ENCODE data around the gene PRSS22. TPM values are rescaled to one million over a fixed set of nuclear protein-coding genes. Genes with fewer than 3 reads are reported as not detected.

PRSS22 gene
- total and polyA plus RNA-seq, 4 donors: 0.17 TPM; not detected in 3

DNA sequence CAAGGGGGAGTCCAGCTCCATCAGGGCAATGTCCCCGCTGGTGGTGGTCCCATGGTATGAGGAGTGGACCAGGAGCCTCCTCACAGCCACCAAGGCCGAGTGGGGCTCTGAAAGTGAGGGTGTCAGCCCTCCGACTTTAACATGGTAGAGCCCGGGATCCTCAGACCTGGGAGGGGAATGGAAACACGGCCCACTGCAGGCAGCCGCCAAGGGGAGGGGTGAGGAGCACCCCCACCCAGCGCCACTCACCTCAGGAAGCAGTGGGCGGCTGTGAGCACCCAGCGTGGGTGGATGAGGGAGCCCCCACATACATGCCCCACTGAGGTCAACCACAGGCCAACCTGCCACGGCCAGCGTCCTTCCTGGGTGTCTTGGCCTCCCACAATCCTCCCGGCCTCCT is 17.1 kb downstream of the PRSS22 start:
- Histone ChIP-seq H3K9me3 (ENCODE audit: control insufficient read depth, insufficient read depth, low read length) (no peaks in the 10 kb centered on the region), H3K36me3 (ENCODE audit: control insufficient read depth, insufficient read depth, low read length) (no peaks in the 10 kb centered on the region), H3K4me1 (ENCODE audit: control insufficient read depth, insufficient read depth, low read length) (peaks cover 21% of the 10 kb centered on the region), H3K4me3 (ENCODE audit: low read depth, low read length) (no peak overlapping the region), H3K27ac (ENCODE audit: low read depth, low read length) (no peak overlapping the region), H3K27me3 (ENCODE audit: control insufficient read depth, insufficient read depth, low read length) (peaks cover 5% of the 10 kb centered on the region)
- no peak for DNase-seq (ENCODE audit: low read depth in 4 of 6, low spot score in 6 of 6)
- WGBS (ENCODE audit: insufficient coverage): 84% methylated on average over 12 of the region's 12 CpGs

DNA sequence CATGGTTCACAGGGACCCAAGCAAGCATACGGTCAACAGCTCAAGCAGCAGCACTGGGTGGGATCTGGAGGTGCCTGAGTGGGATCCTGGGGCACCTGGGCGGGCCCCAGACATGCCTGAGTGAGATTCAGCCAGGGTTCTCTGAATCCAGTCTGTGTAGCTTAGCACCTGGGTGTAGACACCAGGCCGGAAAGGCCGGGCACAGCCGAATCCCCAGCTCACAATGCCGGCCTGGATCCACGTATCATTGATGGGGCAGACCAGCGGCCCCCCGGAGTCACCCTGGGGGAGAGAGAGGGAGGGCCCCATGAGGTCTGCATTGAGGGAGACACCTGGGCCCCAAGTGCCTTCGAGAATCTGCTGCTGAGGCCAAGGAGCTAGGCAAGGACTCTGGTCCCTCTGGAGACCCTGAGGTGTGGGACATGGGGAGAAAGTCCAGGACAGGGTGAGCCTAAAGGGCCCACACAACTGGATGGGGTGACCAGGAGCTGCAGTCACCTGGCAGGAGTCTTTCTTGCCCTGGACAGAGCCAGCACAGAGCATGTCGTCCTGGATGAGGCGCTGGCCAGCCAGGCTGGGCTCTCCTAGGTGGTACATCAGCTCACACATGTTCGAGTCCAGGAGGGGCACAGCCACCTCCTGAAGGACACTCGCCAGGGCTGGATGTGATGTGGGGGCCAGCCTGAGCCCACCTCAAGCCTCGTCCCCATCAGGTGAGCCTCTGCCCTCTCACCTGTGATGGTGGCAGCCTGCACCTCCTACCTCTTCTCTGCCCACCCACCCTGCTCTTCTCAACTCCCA is 18.1 kb downstream of the PRSS22 start:
- Histone ChIP-seq H3K4me1 (ENCODE audit: control insufficient read depth, insufficient read depth, low read length) (peaks cover 21% of the 10 kb centered on the region), H3K27ac (ENCODE audit: low read depth, low read length) (no peak overlapping the region), H3K36me3 (ENCODE audit: control insufficient read depth, insufficient read depth, low read length) (no peaks in the 10 kb centered on the region), H3K4me3 (ENCODE audit: low read depth, low read length) (no peak overlapping the region), H3K9me3 (ENCODE audit: control insufficient read depth, insufficient read depth, low read length) (no peaks in the 10 kb centered on the region), H3K27me3 (ENCODE audit: control insufficient read depth, insufficient read depth, low read length) (peaks cover 5% of the 10 kb centered on the region)
- no peak for DNase-seq (ENCODE audit: low read depth in 4 of 6, low spot score in 6 of 6)
- WGBS (ENCODE audit: insufficient coverage): 78% methylated on average over 15 of the region's 15 CpGs

DNA sequence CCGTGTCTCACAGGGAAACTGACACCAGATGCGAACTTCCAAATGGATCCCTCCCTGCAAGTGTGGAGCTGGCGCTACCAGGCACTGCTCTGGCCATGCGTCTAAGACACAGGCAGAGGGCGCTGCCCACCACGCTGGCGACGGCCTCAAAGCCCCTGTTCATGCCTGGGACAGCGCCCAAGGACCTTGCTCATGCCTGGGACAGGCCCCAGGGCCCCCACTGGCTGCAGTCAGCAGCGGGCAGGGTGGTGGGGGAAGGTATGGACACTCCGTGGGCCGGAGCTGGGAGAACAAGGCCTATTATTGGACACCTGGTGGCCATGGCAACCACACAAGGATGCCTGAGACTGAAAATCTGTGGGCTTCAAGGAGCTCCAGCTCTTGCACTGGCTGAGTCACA is 19.0 kb downstream of the PRSS22 start:
- WGBS (ENCODE audit: insufficient coverage): under 1% methylated on average over 12 of the region's 12 CpGs
- no peak overlapping the region for H3K27ac ChIP-seq (ENCODE audit: low read depth, low read length)
- peaks cover 5% of the 10 kb centered on the region for H3K27me3 ChIP-seq (ENCODE audit: control insufficient read depth, insufficient read depth, low read length)
- no peak overlapping the region for H3K4me3 ChIP-seq (ENCODE audit: low read depth, low read length)
- H3K36me3 ChIP-seq (ENCODE audit: control insufficient read depth, insufficient read depth, low read length): no peaks in the 10 kb centered on the region
- H3K4me1 ChIP-seq (ENCODE audit: control insufficient read depth, insufficient read depth, low read length): peaks cover 21% of the 10 kb centered on the region
- no peaks in the 10 kb centered on the region for H3K9me3 ChIP-seq (ENCODE audit: control insufficient read depth, insufficient read depth, low read length)
- peak; percentile 6 to 76 (median 26) for DNase-seq (ENCODE audit: low read depth in 4 of 6, low spot score in 6 of 6)

DNA sequence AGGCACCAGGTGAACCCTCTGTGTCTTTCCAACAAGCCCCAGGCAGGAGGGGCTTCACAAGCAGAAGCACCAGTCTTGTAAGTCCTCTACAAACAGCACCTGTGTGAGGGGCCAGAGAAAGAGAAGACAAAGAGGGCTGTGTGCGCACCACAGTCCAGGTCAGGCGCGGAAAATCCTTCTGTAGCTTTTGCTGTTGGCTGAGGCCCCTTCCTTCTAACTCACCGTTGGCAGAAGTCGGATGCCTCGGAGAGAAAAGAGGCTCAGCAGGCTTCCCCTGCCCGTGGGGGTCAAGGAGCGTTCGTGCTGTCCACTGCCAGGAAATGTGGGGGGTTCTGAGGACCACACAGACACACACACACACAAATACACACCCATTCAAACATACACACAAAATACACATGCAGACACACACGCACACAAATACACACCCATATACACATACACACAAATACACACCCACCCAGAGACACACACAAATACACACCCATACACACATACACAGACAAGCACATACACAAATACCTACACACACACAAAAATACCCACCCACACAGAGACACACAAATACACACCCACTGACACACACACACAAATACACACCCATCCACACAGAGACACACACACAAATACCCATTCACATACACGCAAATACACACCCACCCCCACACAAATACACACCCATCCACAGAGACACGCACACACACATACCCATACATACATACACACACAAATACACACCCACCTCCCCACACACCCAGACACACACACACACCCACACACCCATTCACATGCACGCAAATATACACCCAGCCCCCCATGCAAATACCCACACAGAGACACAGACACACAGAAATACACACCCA is 21.1 kb downstream of the PRSS22 start:
- whole genome bisulfite sequencing (ENCODE audit: insufficient coverage): 52% methylated on average over 11 of the region's 13 CpGs
- Histone ChIP-seq H3K4me1 (ENCODE audit: control insufficient read depth, insufficient read depth, low read length) (peaks cover 13% of the 10 kb centered on the region), H3K27me3 (ENCODE audit: control insufficient read depth, insufficient read depth, low read length) (peaks cover 5% of the 10 kb centered on the region), H3K36me3 (ENCODE audit: control insufficient read depth, insufficient read depth, low read length) (no peaks in the 10 kb centered on the region), H3K27ac (ENCODE audit: low read depth, low read length) (no peak overlapping the region), H3K4me3 (ENCODE audit: low read depth, low read length) (no peak overlapping the region), H3K9me3 (ENCODE audit: control insufficient read depth, insufficient read depth, low read length) (no peaks in the 10 kb centered on the region)
- DNase-seq (ENCODE audit: low read depth in 4 of 6, low spot score in 6 of 6): no peak

DNA sequence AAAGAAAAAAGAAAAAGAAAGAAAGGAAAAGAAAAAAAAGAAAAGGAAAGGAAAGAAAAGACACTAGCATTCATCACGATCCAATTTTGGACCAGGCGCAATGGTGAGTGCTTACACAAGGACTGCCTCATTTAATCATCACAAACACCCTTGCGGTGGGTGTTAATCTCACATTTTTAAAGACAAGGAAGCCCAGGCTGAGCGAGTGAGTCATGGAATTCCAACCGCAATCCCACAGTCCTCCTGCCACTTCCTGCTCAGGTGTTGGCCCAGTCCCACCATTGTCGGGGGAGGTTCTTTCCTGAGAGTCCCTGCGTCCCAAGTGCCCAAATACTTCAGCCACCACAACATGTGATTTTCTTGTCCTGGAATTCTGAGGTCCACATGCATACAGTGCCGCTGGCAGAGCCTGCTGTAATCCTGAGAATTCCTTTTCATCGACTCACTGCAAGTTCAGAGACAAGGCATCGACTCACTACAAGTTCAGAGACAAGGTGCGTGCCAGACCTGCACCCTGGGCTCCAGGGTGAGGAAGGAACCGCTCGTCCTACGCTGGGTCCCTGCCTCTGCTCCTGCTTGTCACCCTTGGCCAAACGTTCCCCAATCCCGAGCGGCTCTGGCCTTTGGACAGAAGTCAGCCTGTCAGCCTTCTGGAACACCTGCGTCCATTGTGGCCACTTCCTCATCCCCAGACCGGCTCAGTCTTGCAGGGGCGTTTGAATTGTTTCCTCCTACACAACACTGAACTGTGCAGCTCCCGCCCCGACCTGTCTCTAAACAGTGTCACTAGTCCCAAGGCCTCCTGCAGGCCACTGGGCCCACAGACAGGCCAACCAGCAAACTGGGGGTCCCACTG is 22.1 kb downstream of the PRSS22 start:
- no peak for DNase-seq (ENCODE audit: low read depth in 4 of 6, low spot score in 6 of 6)
- H3K4me1 ChIP-seq (ENCODE audit: control insufficient read depth, insufficient read depth, low read length): peaks cover 10% of the 10 kb centered on the region
- no peak overlapping the region for H3K4me3 ChIP-seq (ENCODE audit: low read depth, low read length)
- H3K36me3 ChIP-seq (ENCODE audit: control insufficient read depth, insufficient read depth, low read length): no peaks in the 10 kb centered on the region
- H3K27me3 ChIP-seq (ENCODE audit: control insufficient read depth, insufficient read depth, low read length): peaks cover 5% of the 10 kb centered on the region
- H3K9me3 ChIP-seq (ENCODE audit: control insufficient read depth, insufficient read depth, low read length): no peaks in the 10 kb centered on the region
- H3K27ac ChIP-seq (ENCODE audit: low read depth, low read length): no peak overlapping the region
- WGBS (ENCODE audit: insufficient coverage): 69% methylated on average over 18 of the region's 22 CpGs

DNA sequence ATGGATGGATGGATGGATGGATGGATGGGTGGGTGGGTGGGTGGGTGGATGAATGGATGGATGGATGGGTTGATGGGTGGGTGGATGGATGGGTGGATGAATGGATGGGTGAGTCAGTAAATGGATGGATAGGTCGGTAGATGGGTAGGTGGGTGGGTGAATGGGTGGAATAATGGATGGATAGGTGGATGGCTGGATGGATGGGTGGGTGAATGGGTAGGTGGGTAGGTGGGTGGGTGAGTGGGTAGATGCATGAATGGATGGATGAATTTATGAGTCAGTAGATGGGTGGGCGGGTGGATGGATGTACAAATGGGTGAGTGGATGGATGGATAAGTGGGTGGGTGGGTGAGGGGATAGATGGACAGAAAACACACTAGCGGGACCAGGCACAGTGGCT is 23.0 kb downstream of the PRSS22 start:
- no peaks in the 10 kb centered on the region for H3K36me3 ChIP-seq (ENCODE audit: control insufficient read depth, insufficient read depth, low read length)
- 56% methylated on average over 2 of the region's 3 CpGs for WGBS (ENCODE audit: insufficient coverage)
- no peaks in the 10 kb centered on the region for H3K9me3 ChIP-seq (ENCODE audit: control insufficient read depth, insufficient read depth, low read length)
- DNase-seq (ENCODE audit: low read depth in 4 of 6, low spot score in 6 of 6): no peak
- H3K4me1 ChIP-seq (ENCODE audit: control insufficient read depth, insufficient read depth, low read length): peaks cover 10% of the 10 kb centered on the region
- H3K27ac ChIP-seq (ENCODE audit: low read depth, low read length): no peak overlapping the region
- peaks cover 5% of the 10 kb centered on the region for H3K27me3 ChIP-seq (ENCODE audit: control insufficient read depth, insufficient read depth, low read length)
- H3K4me3 ChIP-seq (ENCODE audit: low read depth, low read length): no peak overlapping the region

DNA sequence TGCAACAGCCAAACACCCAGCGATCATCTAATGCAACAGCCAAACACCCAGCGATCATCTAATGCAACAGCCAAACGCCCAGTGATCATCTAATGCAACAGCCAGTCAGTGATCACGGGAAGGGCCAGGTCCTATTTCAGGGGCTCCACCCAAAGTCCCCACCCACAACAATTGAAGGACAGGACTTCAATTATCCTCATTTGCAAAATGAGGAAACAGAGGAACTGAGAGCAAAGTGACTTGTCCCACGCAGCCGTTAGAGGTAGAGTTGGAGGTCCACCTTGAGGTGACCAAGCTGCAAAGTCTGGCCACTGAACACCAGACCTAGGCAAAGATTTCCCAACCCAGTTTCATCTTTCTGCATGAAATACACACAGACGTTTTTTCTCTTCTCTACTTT is 24.2 kb downstream of the PRSS22 start:
- peaks cover 5% of the 10 kb centered on the region for H3K4me1 ChIP-seq (ENCODE audit: control insufficient read depth, insufficient read depth, low read length)
- 69% methylated on average over 4 of the region's 7 CpGs for whole genome bisulfite sequencing (ENCODE audit: insufficient coverage)
- H3K9me3 ChIP-seq (ENCODE audit: control insufficient read depth, insufficient read depth, low read length): no peaks in the 10 kb centered on the region
- H3K27ac ChIP-seq (ENCODE audit: low read depth, low read length): no peak overlapping the region
- no peak overlapping the region for H3K4me3 ChIP-seq (ENCODE audit: low read depth, low read length)
- DNase-seq (ENCODE audit: low read depth in 4 of 6, low spot score in 6 of 6): no peak
- H3K36me3 ChIP-seq (ENCODE audit: control insufficient read depth, insufficient read depth, low read length): no peaks in the 10 kb centered on the region
- H3K27me3 ChIP-seq (ENCODE audit: control insufficient read depth, insufficient read depth, low read length): peaks cover 5% of the 10 kb centered on the region

DNA sequence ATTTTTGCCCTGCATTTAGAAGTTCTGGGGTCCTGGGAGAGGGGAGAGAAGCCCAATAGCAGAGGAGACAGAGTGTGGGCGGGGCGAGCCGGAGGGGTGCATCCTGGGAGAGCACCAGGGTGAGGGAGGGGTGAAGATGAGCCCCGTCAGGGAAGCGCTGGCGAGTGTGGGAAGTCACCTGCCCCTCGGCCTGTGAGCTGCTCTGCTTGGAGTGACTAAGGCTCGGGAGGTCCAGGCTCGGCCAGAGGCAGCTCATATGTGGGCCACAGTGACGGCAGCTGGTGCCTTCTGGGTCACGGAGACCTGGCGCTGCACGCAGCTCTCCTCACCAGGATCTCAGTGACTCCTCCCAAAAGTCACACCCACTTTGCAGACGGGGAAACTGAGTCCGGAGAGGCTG is 26.8 kb downstream of the PRSS22 start:
- no peaks in the 10 kb centered on the region for H3K36me3 ChIP-seq (ENCODE audit: control insufficient read depth, insufficient read depth, low read length)
- H3K9me3 ChIP-seq (ENCODE audit: control insufficient read depth, insufficient read depth, low read length): no peaks in the 10 kb centered on the region
- no peak for DNase-seq (ENCODE audit: low read depth in 4 of 6, low spot score in 6 of 6)
- no peak overlapping the region for H3K4me3 ChIP-seq (ENCODE audit: low read depth, low read length)
- H3K27ac ChIP-seq (ENCODE audit: low read depth, low read length): no peak overlapping the region
- peaks cover 10% of the 10 kb centered on the region for H3K4me1 ChIP-seq (ENCODE audit: control insufficient read depth, insufficient read depth, low read length)
- WGBS (ENCODE audit: insufficient coverage): 74% methylated on average over 13 of the region's 15 CpGs
- H3K27me3 ChIP-seq (ENCODE audit: control insufficient read depth, insufficient read depth, low read length): peaks cover 5% of the 10 kb centered on the region

DNA sequence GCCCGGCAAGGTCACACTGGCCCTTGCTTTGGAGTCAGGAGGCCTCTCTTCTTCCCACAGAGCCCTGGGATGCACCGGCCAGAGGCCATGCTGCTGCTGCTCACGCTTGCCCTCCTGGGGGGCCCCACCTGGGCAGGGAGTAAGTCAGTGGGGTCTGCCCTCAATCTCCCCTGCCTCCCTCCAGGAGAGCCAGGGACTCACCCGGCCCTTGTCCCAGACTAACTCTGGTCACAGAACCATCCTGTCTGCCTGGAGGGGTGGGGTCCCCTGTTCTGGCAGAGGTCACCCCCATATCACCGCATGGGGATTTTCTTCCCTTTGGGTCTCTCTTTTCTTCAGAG is 27.6 kb downstream of the PRSS22 start:
- H3K27ac ChIP-seq (ENCODE audit: low read depth, low read length): no peak overlapping the region
- H3K27me3 ChIP-seq (ENCODE audit: control insufficient read depth, insufficient read depth, low read length): peaks cover 5% of the 10 kb centered on the region
- no peak overlapping the region for H3K4me3 ChIP-seq (ENCODE audit: low read depth, low read length)
- 82% methylated on average over 3 of the region's 5 CpGs for WGBS (ENCODE audit: insufficient coverage)
- no peaks in the 10 kb centered on the region for H3K9me3 ChIP-seq (ENCODE audit: control insufficient read depth, insufficient read depth, low read length)
- no peaks in the 10 kb centered on the region for H3K36me3 ChIP-seq (ENCODE audit: control insufficient read depth, insufficient read depth, low read length)
- H3K4me1 ChIP-seq (ENCODE audit: control insufficient read depth, insufficient read depth, low read length): peaks cover 10% of the 10 kb centered on the region
- DNase-seq (ENCODE audit: low read depth in 4 of 6, low spot score in 6 of 6): no peak

Data from spinal cord (tissue), 10 donors.